Measurements from ENCODE around the gene HOXC6. TPM values are rescaled to one million over a fixed set of nuclear protein-coding genes. Genes with fewer than 3 reads are reported as not detected.

The HOXC6 gene
- total RNA-seq, 1 experiment from 2014 or later: not detected

- POLR2A ChIA-PET: no interaction called here
- Mint-ChIP-seq H3K4me3 (no peak overlapping the region), H3K27me3 (ENCODE audit: low read depth) (peaks cover 100% of the 10 kb centered on the region), H3K27ac (no peak overlapping the region), H3K9me3 (no peaks in the 10 kb centered on the region), H3K36me3 (no peaks in the 10 kb centered on the region; the same call in 1 of the 2 replicates), H3K4me1 (peaks cover 18% of the 10 kb centered on the region)
- CTCF ChIA-PET: interaction anchor here (1.6 to 10.8 kb wide), 3 partner anchors 17 to 205 kb away, joined by 4 to 107 read pairs (median 43); partner anchors contain the start of gene HOXC10
- DNase-seq (ENCODE audit: low spot score) (no peak), ATAC-seq (no peak)
- TF ChIP-seq FOXK1 (CRISPR knock-in tag; IDR thresholded peaks at IDR 0.05) (no peak), ATF3 (CRISPR knock-in tag; conservative IDR thresholded peaks at IDR 0.05) (no peak), ZNF396 (CRISPR knock-in tag; IDR thresholded peaks at IDR 0.05; ENCODE audit: borderline replicate concordance) (no peak), PRDM15 (CRISPR knock-in tag; IDR thresholded peaks at IDR 0.05) (no peak)
Observed at GRCh38 chr12:54002278-54002914, 25.8 kb upstream of the HOXC6 start.

- DNase-seq (ENCODE audit: low spot score) (no peak), ATAC-seq (no peak)
- Mint-ChIP-seq H3K4me3 (no peak overlapping the region), H3K36me3 (no peaks in the 10 kb centered on the region; the same call in 1 of the 2 replicates), H3K9me3 (no peaks in the 10 kb centered on the region), H3K27ac (no peak overlapping the region), H3K27me3 (ENCODE audit: low read depth) (peaks cover 100% of the 10 kb centered on the region), H3K4me1 (peaks cover 14% of the 10 kb centered on the region)
- POLR2A ChIA-PET: no interaction called here
- no peak for TF ChIP-seq ZMAT4 (CRISPR knock-in tag; IDR thresholded peaks at IDR 0.05)
- no peak for TF ChIP-seq ZNF425 (CRISPR knock-in tag; conservative IDR thresholded peaks at IDR 0.05)
- TF ChIP-seq USF1 (CRISPR knock-in tag; IDR thresholded peaks at IDR 0.05): no peak
- CTCF ChIA-PET: interaction anchor here (1.6 to 10.8 kb wide), 3 partner anchors 18 to 204 kb away, joined by 4 to 107 read pairs (median 43); partner anchors contain the start of gene HOXC10
Observed at GRCh38 chr12:54002915-54003389, 25.3 kb upstream of the HOXC6 start.

- no peak for DNase-seq (ENCODE audit: low spot score)
- CTCF ChIA-PET: interaction anchor here (0.6 to 10.8 kb wide), 5 partner anchors 18 to 216 kb away, joined by 4 to 107 read pairs (median 8); partner anchors contain the start of gene HOXC10
- H3K9me3 Mint-ChIP-seq: no peaks in the 10 kb centered on the region
- peaks cover 100% of the 10 kb centered on the region for H3K27me3 Mint-ChIP-seq (ENCODE audit: low read depth)
- TF ChIP-seq FOXK1 (CRISPR knock-in tag; IDR thresholded peaks at IDR 0.05) (no peak), HMGXB4 (CRISPR knock-in tag; IDR thresholded peaks at IDR 0.05) (no peak), ZNF232 (CRISPR knock-in tag; IDR thresholded peaks at IDR 0.05) (no peak), ATF3 (CRISPR knock-in tag; conservative IDR thresholded peaks at IDR 0.05) (no peak), GTF2I (CRISPR knock-in tag; conservative IDR thresholded peaks at IDR 0.05) (no peak)
- no peak for ATAC-seq
- H3K4me1 Mint-ChIP-seq: peaks cover 14% of the 10 kb centered on the region
- H3K4me3 Mint-ChIP-seq: no peak overlapping the region
- H3K27ac Mint-ChIP-seq: no peak overlapping the region
- POLR2A ChIA-PET: no interaction called here
- no peaks in the 10 kb centered on the region; the same call in 1 of the 2 replicates for H3K36me3 Mint-ChIP-seq
Observed at GRCh38 chr12:54003625-54004024, 24.6 kb upstream of the HOXC6 start.

Data from WTC11 (cell line).